Liver (tissue), 9 donors: ENCODE data around the gene RMND5A. TPM values are rescaled to one million over a fixed set of nuclear protein-coding genes. Genes with fewer than 3 reads are reported as not detected.

Source experiments
- DNase-seq: peaks from one replicate; pipeline ENCODE4 v3.0.0-alpha.2; 2017; ENCODE audit warnings: low spot score
- H3K27ac ChIP-seq, 2 donors: one replicate each; pipeline ENCODE4 v1.7.0; 2013; ENCODE audit warnings: inconsistent platforms in 2 of 2, low read length in 2 of 2, control low read depth in 1 of 2, low read depth in 1 of 2, mild to moderate bottlenecking in 1 of 2
- H3K27me3 ChIP-seq, 4 donors: one replicate each; pipeline versions ENCODE4 v1.6.1 to v1.7.0; 2013; ENCODE audit warnings: low read length in 3 of 4, inconsistent platforms in 1 of 4, mild to moderate bottlenecking in 1 of 4, moderate library complexity in 1 of 4; ENCODE audit not compliant: control insufficient read depth in 4 of 4, insufficient read depth in 4 of 4
- H3K36me3 ChIP-seq, 4 donors: one replicate each; pipeline versions ENCODE4 v1.6.1 to v1.7.0; 2013; ENCODE audit warnings: low read length in 3 of 4, mild to moderate bottlenecking in 3 of 4, low read depth in 1 of 4, moderate library complexity in 1 of 4; ENCODE audit not compliant: control insufficient read depth in 4 of 4, insufficient read depth in 3 of 4
- H3K4me1 ChIP-seq, 4 donors: one replicate each; pipeline versions ENCODE4 v1.6.1 to v1.7.0; 2013; ENCODE audit warnings: low read length in 3 of 4, mild to moderate bottlenecking in 3 of 4, moderate library complexity in 1 of 4; ENCODE audit not compliant: control insufficient read depth in 4 of 4, insufficient read depth in 4 of 4
- H3K4me3 ChIP-seq, 3 donors: one replicate each; pipeline versions ENCODE4 v1.6.1 to v1.7.0; 2013; ENCODE audit warnings: low read length in 3 of 3, control low read depth in 1 of 3, low read depth in 1 of 3, mild to moderate bottlenecking in 1 of 3
- H3K9ac ChIP-seq, 2 donors: one replicate each; pipeline ENCODE4 v1.7.0; 2013; ENCODE audit warnings: low read length in 2 of 2, mild to moderate bottlenecking in 2 of 2, moderate library complexity in 2 of 2, control low read depth in 1 of 2, low read depth in 1 of 2
- H3K9me3 ChIP-seq, 4 donors: one replicate each; pipeline versions ENCODE4 v1.6.1 to v1.7.0; 2013; ENCODE audit warnings: low read length in 3 of 4; ENCODE audit not compliant: control insufficient read depth in 4 of 4
- ATF3 ChIP-seq: IDR thresholded peaks from 2 replicates; pipeline ENCODE4 v1.6.1; 2016; ENCODE audit warnings: antibody characterized with exemption
- CTCF ChIP-seq: fragments of 150-350 bp; IDR thresholded peaks from 2 replicates; pipeline ENCODE4 v1.5.1; 2017; ENCODE audit warnings: improper control_type of control experiment, low read depth, low read length; ENCODE audit not compliant: missing input control
- EGR1 ChIP-seq, 2 donors: IDR thresholded peaks; 2 replicates each; pipeline ENCODE4 v1.6.1; 2016 to 2018; ENCODE audit warnings: antibody characterized with exemption in 2 of 2, low read depth in 2 of 2
- FOXA1 ChIP-seq: IDR thresholded peaks from 2 replicates; pipeline ENCODE4 v1.6.1; 2016; ENCODE audit warnings: antibody characterized with exemption
- FOXA2 ChIP-seq: IDR thresholded peaks from 2 replicates; pipeline ENCODE4 v1.6.1; 2016; ENCODE audit warnings: antibody characterized with exemption
- GABPA ChIP-seq, 2 donors: IDR thresholded peaks in 1 of 2; conservative IDR thresholded peaks in 1 of 2; 2 replicates each; pipeline ENCODE4 v1.6.1; 2016; ENCODE audit warnings: antibody characterized with exemption in 2 of 2, mild to moderate bottlenecking in 1 of 2, moderate library complexity in 1 of 2
- HNF4A ChIP-seq, 2 donors: conservative IDR thresholded peaks; 2 replicates each; pipeline ENCODE4 v1.6.1; 2016; ENCODE audit warnings: antibody characterized with exemption in 2 of 2, mild to moderate bottlenecking in 2 of 2
- HNF4G ChIP-seq: IDR thresholded peaks from 2 replicates; pipeline ENCODE4 v1.6.1; 2016; ENCODE audit warnings: antibody characterized with exemption
- JUND ChIP-seq, 2 donors: IDR thresholded peaks; 2 replicates each; pipeline ENCODE4 v1.6.1; 2016; ENCODE audit warnings: antibody characterized with exemption in 2 of 2
- MAX ChIP-seq: IDR thresholded peaks from 2 replicates; pipeline ENCODE4 v1.6.1; 2016; ENCODE audit warnings: antibody characterized with exemption
- NR2F2 ChIP-seq: IDR thresholded peaks from 2 replicates; pipeline ENCODE4 v1.6.1; 2016; ENCODE audit warnings: antibody characterized with exemption
- RAD21 ChIP-seq, 2 donors: IDR thresholded peaks; 2 replicates each; pipeline ENCODE4 v1.6.1; 2016; ENCODE audit warnings: antibody characterized with exemption in 2 of 2, mild to moderate bottlenecking in 2 of 2
- REST ChIP-seq: IDR thresholded peaks from 2 replicates; pipeline ENCODE4 v1.6.1; 2016; ENCODE audit warnings: antibody characterized with exemption, mild to moderate bottlenecking
- RXRA ChIP-seq, 2 donors: IDR thresholded peaks; 2 replicates each; pipeline ENCODE4 v1.6.1; 2017 to 2018; ENCODE audit warnings: antibody characterized with exemption in 2 of 2, mild to moderate bottlenecking in 1 of 2
- SP1 ChIP-seq: IDR thresholded peaks from 2 replicates; pipeline ENCODE4 v1.6.1; 2018; ENCODE audit warnings: antibody characterized with exemption, mild to moderate bottlenecking
- TAF1 ChIP-seq: conservative IDR thresholded peaks from 2 replicates; pipeline ENCODE4 v1.6.1; 2016; ENCODE audit warnings: antibody characterized with exemption, mild to moderate bottlenecking
- YY1 ChIP-seq: IDR thresholded peaks from 2 replicates; pipeline ENCODE4 v1.6.1; 2016; ENCODE audit warnings: antibody characterized with exemption, mild to moderate bottlenecking
- ZBTB33 ChIP-seq: IDR thresholded peaks from 2 replicates; pipeline ENCODE4 v1.6.1; 2016; ENCODE audit warnings: antibody characterized with exemption
- WGBS: extraction: QIAGEN DNeasy Blood & Tissue Kit; methylation state at CpG from one replicate; pipeline ENCODE4 v1.1.7; 2013; 5-methylcytosine and 5-hydroxymethylcytosine counted together
- polyA plus RNA-seq, 2 donors: library from polyadenylated mRNA; stranded (reverse) in 1 of 2; unstranded in 1 of 2; fragments of 200-250 nt in 1 of 2; fragments of >200 nt in 1 of 2; fragmentation: Nextera tagmentation in 1 of 2; extraction: Ambion mirVana in 1 of 2; gene quantifications; one replicate each; pipeline versions ENCODE4 v1.2.1 to v1.2.3, GENCODE V29; 2013 to 2015
- total RNA-seq, 2 donors: library from RNA; depleted of rRNA; stranded (reverse); fragments of >200 nt; gene quantifications; one replicate each; pipeline ENCODE4 v1.2.3, GENCODE V29; 2014
- donor health status: healthy.
- donor health status: healthy.
- donor health status: healthy.
- donor health status: healthy.
- donor health status: healthy.

The RMND5A gene
- total and polyA plus RNA-seq, 4 donors, result 8.8 to 74.5 (median 29.2) TPM

GRCh38 chr2:86788165-86788564 lies 68.1 kb downstream of the RMND5A start:
- Histone ChIP-seq H3K9me3 (no peaks in the 10 kb centered on the region), H3K9ac (no peak overlapping the region), H3K4me1 (peaks cover 9 to 18% (median 12%) of the 10 kb centered on the region in 4 donors), H3K27ac (no peak overlapping the region), H3K36me3 (no peaks in the 10 kb centered on the region), H3K27me3 (peaks cover 0 to 10% (median 3%) of the 10 kb centered on the region in 4 donors), H3K4me3 (no peak overlapping the region)
- WGBS, result 49% methylated on average over 7 of the region's 7 CpGs
- no peak for TF ChIP-seq HNF4A (conservative IDR thresholded peaks at IDR 0.05)
- peak; percentile 10 for TF ChIP-seq NR2F2
- DNase-seq, result no peak

- no peak for TF ChIP-seq YY1
- no peak for TF ChIP-seq FOXA2
- no peak for TF ChIP-seq SP1
- no peak for TF ChIP-seq EGR1 (IDR thresholded peaks at IDR 0.05; ENCODE audit: low read depth in 2 of 2)
- TF ChIP-seq ZBTB33, result no peak
- no peak for TF ChIP-seq MAX
- TF ChIP-seq HNF4A (conservative IDR thresholded peaks at IDR 0.05), result no peak
- TF ChIP-seq NR2F2, result no peak
- no peak for TF ChIP-seq FOXA1
- no peak for TF ChIP-seq ATF3
- TF ChIP-seq RAD21 (IDR thresholded peaks at IDR 0.05), result no peak
- TF ChIP-seq GABPA (IDR thresholded peaks at IDR 0.05 in 1 of 2, conservative IDR thresholded peaks at IDR 0.05 in 1 of 2), result no peak
- TF ChIP-seq JUND (IDR thresholded peaks at IDR 0.05), result no peak
- no peak for TF ChIP-seq TAF1
- no peak for TF ChIP-seq RXRA (IDR thresholded peaks at IDR 0.05)
- no peak for TF ChIP-seq CTCF
- no peak for TF ChIP-seq HNF4G
- no peak for TF ChIP-seq REST
- peaks cover 9 to 18% (median 12%) of the 10 kb centered on the region in 4 donors for H3K4me1 ChIP-seq
- H3K4me3 ChIP-seq, result peak overlapping the region in 1 of 3 donors; percentile 9
- peaks cover 0 to 10% (median 3%) of the 10 kb centered on the region in 4 donors for H3K27me3 ChIP-seq
- H3K9me3 ChIP-seq, result no peaks in the 10 kb centered on the region
- WGBS, result 10% methylated on average over 64 of the region's 64 CpGs
- no peak overlapping the region for H3K9ac ChIP-seq
- no peak for DNase-seq
- no peaks in the 10 kb centered on the region for H3K36me3 ChIP-seq
- no peak overlapping the region for H3K27ac ChIP-seq
Observed at GRCh38 chr2:86788881-86789686, 69.0 kb downstream of the RMND5A start.
